ENCODE measurements around the gene EIF4E.
A peak's percentile ranks its signal among the peaks of the same experiment; 100 is the strongest.
"Not testable (repeated sequence)": the region's sequence is repeated elsewhere in the genome, so short reads cannot be mapped to it uniquely, and the experiment has no call there.

Gene EIF4E

DNA sequence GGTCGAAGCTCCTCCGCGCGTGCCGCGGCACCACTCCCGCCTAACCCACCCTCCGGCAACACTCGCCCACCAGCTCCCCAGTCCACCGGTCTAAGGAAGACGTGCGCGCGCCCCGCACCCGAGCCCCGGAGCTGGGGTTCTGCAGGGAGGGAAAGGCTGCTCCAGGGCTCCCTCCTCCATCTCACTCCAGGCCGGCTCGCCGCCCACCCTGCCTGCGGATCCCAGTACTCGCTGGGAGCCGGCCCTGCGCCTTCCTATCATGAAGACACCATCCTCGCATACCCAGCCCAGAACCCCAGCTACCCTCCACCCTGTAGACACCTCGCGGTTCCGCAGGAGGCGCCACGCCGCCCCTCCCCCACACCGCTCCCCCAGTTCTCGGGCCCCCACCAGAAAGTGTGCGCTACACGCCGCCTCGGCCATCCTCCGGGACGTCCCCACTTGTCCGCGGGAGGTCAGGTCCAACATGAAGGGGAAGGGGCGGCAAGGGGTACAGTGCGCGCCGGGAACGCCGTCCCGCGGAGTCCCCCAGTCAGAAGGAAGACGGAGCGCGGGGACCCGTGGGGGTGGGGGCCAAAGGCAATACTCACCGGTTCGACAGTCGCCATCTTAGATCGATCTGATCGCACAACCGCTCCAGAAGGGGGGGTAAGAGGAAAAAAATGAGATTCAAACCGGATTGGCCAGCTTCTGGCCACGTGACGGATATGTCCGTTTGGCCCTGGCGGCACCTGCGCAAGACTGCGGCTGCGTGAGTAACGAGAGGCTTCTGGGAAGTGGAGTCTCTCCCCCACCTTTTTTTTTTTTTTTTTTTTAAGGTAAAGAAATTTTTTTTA is at the start of gene EIF4E:
EIF4E (minus strand) TSS at position 629 of the 836 bp plus-strand sequence; CDS start at position 608, 21 bp downstream.
- DNase-seq (ENCODE audit: extremely low read depth in 1 of 2, low read depth in 1 of 2) = peak; percentile 88 to 97

GRCh38 chr4:98977557-98977956 is 48.6 kb upstream of the EIF4E start:
- DNase-seq (ENCODE audit: extremely low read depth in 1 of 2, low read depth in 1 of 2) = no peak

DNA sequence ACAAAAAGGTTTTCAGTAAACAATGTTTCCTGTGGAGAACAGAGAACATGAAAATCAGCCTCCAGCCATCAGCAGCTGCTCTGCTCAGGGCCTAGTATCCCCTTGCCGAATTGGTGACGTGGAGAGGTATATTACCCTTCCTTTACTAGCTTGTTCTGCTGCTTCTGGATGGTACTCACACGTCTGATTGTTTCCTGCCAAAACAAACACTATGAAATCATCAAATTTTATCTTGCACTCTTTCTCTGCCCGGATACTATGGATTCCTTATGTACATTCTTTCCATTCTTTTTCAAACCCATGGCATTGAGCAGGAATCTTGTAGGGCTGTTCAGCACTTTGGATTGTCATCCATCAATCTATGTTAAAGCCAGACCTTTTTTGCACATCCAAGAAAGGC is 47.8 kb upstream of the EIF4E start:
- DNase-seq (ENCODE audit: extremely low read depth in 1 of 2, low read depth in 1 of 2) = no peak

GRCh38 chr4:98969878-98970785 is 41.2 kb upstream of the EIF4E start:
- DNase-seq (ENCODE audit: extremely low read depth in 1 of 2, low read depth in 1 of 2) = no peak

DNA sequence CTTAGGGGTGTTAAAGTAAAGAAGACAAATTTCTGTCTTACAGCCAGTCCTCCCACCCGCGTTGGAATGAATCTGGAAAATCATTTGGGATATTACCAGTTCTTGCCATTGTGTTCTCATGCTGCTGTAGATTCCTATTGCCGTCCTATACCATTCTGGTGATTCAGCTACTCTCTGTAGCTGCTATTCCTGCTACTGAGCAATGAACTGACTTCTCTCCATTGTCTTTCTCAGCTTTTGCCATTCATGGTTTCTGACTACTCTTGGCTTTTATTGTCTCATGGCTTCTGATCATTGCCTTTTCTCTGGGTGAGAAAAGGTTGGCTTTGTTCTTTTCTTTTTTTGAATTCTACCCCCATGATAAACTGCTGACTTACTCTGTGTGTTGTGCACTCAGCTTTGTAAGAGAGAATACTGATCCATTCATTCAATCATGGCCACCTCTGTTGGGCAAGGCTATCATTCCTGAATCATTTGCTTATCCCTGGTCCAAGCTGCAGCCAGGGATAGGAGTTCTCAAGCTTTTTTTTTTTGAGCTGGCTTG is 38.9 kb upstream of the EIF4E start:
- no peak for DNase-seq (ENCODE audit: extremely low read depth in 1 of 2, low read depth in 1 of 2)

DNA sequence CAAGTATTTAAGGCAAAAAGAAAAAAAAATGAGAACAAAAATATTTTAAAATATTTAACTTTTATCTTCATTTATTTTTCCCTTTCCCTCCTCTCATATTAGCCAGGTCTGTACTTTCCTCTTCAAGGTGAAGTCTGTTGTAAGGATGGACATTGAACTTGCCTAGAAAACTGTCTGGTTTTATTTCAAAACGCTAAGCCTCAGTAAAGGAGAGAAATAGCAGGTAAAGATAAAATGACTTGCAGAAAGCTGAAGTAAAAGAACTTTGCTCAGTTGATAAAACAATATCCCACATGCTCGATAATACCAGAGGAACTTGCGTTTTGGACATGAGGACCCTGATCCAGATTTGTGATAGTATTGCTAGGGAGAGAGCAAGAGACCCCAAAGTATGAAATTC is 38.0 kb upstream of the EIF4E start:
- no peak for DNase-seq (ENCODE audit: extremely low read depth in 1 of 2, low read depth in 1 of 2)

DNA sequence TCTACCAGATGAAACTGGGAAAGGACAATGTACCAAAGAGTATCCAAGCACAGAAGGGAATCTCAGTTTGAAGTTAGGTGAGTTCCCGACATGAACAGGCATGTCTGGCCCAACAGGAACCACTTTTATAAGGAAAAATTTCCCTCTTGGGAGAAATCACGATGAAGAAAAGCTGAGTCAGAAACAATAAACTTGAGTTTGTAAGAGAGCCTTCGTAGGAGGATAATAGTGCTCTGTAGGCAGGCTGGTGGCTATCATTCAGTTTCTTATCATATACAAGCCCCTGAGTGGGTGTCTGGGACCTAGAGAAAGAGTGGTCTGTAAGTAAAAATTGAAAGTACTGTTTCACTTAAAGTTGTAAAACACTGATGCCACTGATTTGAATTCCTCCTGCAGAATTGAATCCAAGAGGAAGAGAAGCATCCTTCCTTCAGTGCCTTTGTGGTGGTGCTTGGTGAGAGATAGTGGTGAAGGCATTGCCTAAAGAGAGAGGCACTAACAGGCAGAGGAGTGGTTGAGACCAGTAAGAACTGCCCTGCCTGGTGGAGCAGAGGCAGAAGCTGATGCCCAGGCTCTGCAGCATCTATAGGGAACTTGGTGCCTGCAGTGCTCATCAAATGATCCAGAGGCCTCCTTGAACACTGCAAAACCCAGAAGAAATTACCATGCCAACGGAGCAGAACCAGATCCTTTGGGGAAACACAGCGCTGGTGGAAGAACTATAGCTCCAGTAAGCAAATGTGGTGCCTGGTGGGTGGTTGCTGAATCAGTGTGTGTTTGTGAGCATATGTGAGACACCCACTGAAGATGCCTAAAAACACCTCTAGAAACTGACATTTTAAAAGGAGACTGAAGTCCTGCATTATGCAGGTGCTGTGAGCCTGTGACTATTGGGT is 34.9 kb upstream of the EIF4E start:
- no peak for DNase-seq (ENCODE audit: extremely low read depth in 1 of 2, low read depth in 1 of 2)

DNA sequence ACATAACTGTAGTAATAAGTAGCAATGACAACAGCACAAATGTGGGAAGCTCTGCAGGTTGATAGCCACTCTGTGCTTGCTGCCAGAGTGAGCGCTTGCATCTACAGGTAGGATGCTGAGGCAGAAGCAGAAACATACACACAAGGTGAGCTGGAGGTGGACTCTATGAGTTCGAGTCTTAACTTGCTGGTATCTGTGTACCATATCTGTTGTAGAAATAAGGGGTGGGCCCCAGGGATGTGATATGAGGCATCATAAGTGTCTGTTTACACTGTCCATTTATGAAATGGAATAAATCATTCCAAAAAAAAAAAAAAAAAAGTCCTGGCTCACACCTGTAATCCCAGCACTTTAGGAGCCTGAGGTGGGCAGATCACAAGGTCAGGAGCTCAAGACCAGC is 32.8 kb upstream of the EIF4E start:
- no peak for DNase-seq (ENCODE audit: extremely low read depth in 1 of 2, low read depth in 1 of 2)

GRCh38 chr4:98959411-98959810 is 30.5 kb upstream of the EIF4E start:
- DNase-seq (ENCODE audit: extremely low read depth in 1 of 2, low read depth in 1 of 2) = no peak

DNA sequence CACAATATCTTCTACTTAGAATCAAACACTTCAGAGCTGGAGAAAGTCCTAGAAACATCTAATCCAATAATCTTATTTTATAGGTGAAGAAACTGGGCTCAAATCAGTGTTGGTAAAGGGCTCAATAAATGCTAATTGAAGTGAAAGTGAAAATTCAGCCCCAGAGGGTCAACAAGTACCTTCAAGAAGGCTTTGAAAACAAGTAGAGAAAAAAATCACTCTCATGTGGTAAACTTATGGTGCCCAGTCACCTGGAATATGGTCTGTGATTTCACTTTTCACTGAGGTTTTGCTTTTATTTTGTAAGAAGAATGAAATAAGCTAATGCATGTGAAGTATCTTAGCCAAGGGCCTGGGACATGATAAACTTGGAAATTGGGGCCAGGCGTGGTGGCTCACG is 29.1 kb upstream of the EIF4E start:
- no peak for DNase-seq (ENCODE audit: extremely low read depth in 1 of 2, low read depth in 1 of 2)

GRCh38 chr4:98955229-98955628 is 26.3 kb upstream of the EIF4E start:
- no peak for DNase-seq (ENCODE audit: extremely low read depth in 1 of 2, low read depth in 1 of 2)

- no peak for DNase-seq (ENCODE audit: extremely low read depth in 1 of 2, low read depth in 1 of 2)
Observed at GRCh38 chr4:98951710-98952109, 22.8 kb upstream of the EIF4E start.

GRCh38 chr4:98950925-98951324 is 22.0 kb upstream of the EIF4E start:
- no peak for DNase-seq (ENCODE audit: extremely low read depth in 1 of 2, low read depth in 1 of 2)

DNA sequence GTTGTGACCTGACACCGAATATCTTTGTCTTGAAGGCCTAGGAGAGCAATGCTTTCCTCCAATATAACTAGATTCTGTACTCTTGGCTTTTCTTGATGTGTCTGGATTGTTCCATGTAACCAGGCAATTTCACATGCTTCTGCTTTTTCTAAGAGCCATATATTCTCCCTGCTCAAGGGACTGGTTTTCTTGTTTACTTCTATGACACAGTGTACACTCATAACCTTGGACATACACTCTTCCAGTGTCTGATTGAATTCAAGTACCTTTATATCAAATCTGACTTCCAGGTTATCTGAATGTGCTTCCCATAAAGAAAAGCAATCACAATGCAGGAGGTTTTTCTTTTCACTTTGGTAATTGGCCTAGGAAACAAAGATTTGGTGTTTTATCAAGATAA is 17.4 kb upstream of the EIF4E start:
- DNase-seq (ENCODE audit: extremely low read depth in 1 of 2, low read depth in 1 of 2) = no peak

GRCh38 chr4:98945297-98945850 is 16.4 kb upstream of the EIF4E start:
- DNase-seq (ENCODE audit: extremely low read depth in 1 of 2, low read depth in 1 of 2) = no peak

- no peak for DNase-seq (ENCODE audit: extremely low read depth in 1 of 2, low read depth in 1 of 2)
Observed at GRCh38 chr4:98939892-98940298, 11.0 kb upstream of the EIF4E start.

- DNase-seq (ENCODE audit: extremely low read depth in 1 of 2, low read depth in 1 of 2) = no peak
Observed at GRCh38 chr4:98939438-98939837, 10.5 kb upstream of the EIF4E start.

- DNase-seq (ENCODE audit: extremely low read depth in 1 of 2, low read depth in 1 of 2) = no peak
Observed at GRCh38 chr4:98937986-98938720, 9.2 kb upstream of the EIF4E start.

- no peak for DNase-seq (ENCODE audit: extremely low read depth in 1 of 2, low read depth in 1 of 2)
Observed at GRCh38 chr4:98935633-98936032, 6.7 kb upstream of the EIF4E start.

GRCh38 chr4:98934851-98935250 is 5.9 kb upstream of the EIF4E start:
- DNase-seq (ENCODE audit: extremely low read depth in 1 of 2, low read depth in 1 of 2) = not testable (repeated sequence)
